Measurements from ENCODE around the gene LEAP2.

LEAP2 gene

GRCh38 chr5:132873119-132873929, at the start of gene LEAP2:
Gene LEAP2, plus strand, starts transcription at chr5:132873668. Its CDS starts 27 bp downstream, at chr5:132873695.
- no peak for TF ChIP-seq CTCF (conservative IDR thresholded peaks at IDR 0.05)
- H3K27ac ChIP-seq = no peak within 1 kb of the TSS

- no peak for TF ChIP-seq CTCF (conservative IDR thresholded peaks at IDR 0.05)
- no peak overlapping the region for H3K27ac ChIP-seq
Observed at GRCh38 chr5:132824426-132824825, 49.0 kb upstream of the LEAP2 start.

GRCh38 chr5:132825033-132825833, 48.2 kb upstream of the LEAP2 start:
- TF ChIP-seq CTCF (conservative IDR thresholded peaks at IDR 0.05) = no peak
- no peak overlapping the region for H3K27ac ChIP-seq

- peak overlapping the region; percentile 27 for H3K27ac ChIP-seq
- TF ChIP-seq CTCF (conservative IDR thresholded peaks at IDR 0.05) = no peak
Observed at GRCh38 chr5:132825834-132826391, 47.6 kb upstream of the LEAP2 start.

- H3K27ac ChIP-seq = peak overlapping the region; percentile 27
- no peak for TF ChIP-seq CTCF (conservative IDR thresholded peaks at IDR 0.05)
Observed at GRCh38 chr5:132826424-132827082, 46.9 kb upstream of the LEAP2 start.

GRCh38 chr5:132827943-132828673, 45.4 kb upstream of the LEAP2 start:
- no peak for TF ChIP-seq CTCF (conservative IDR thresholded peaks at IDR 0.05)

More at GRCh38 chr5:132827943-132828673, 45.4 kb upstream of the LEAP2 start:
- H3K27ac ChIP-seq = peak overlapping the region; percentile 93; the same call in 1 of the 2 replicates
